A549 (cell line): Measurements from ENCODE around the gene UNC13D. TPM values are rescaled to one million over a fixed set of nuclear protein-coding genes. Genes with fewer than 3 reads are reported as not detected.

Source experiments
- ATAC-seq, 2 experiments: fragments of 200-7000 bp in 1 of 2; fragments of >200 bp in 1 of 2; cut with Nextera tagmentation in 1 of 2; cut with Tn5 transposase in 1 of 2; 3 replicates each; pipeline versions ENCODE4 v1.8.0 to v1.9.1; 2018 to 2020; ENCODE audit warnings: mild to moderate bottlenecking in 1 of 2, moderate library complexity in 1 of 2
- CTCF ChIA-PET: fragments of 300-600 bp; sonication (Branson Sonifier 250); formaldehyde crosslinking; extraction: SDS; loops from one replicate; lab custom pipeline; 2021; ENCODE audit warnings: antibody characterized with exemption, inconsistent platforms; lab: Yijun Ruan, JAX
- POLR2A ChIA-PET: fragments of 350-600 bp; formaldehyde crosslinking; extraction: SDS; loops from one replicate; lab custom pipeline; 2021; ENCODE audit warnings: antibody characterized with exemption, inconsistent platforms; lab: Yijun Ruan, JAX
- DNase-seq, 2 experiments: peaks; one replicate each; pipeline versions ENCODE4 v3.0.0 to v3.0.0-alpha.2; 2011 to 2016; ENCODE audit warnings: low read depth in 1 of 2, low spot score in 1 of 2
- FAIRE-seq: peaks from 2 replicates; lab custom pipeline; 2011; peaks lifted over from hg19 to GRCh38; lab: Jason Lieb, UNC
- H3K27ac ChIP-seq, 2 experiments: fragments of >200 bp; sonication (Bioruptor Twin); formaldehyde crosslinking; 3 replicates each; pipeline ENCODE4 v1.5.1; 2016 to 2017
- H3K4me1 ChIP-seq: fragments of >200 bp; sonication (Bioruptor Twin); formaldehyde crosslinking; 3 replicates; pipeline ENCODE4 v1.6.1; 2016
- H3K4me2 ChIP-seq: fragments of >200 bp; sonication (Bioruptor Twin); formaldehyde crosslinking; 3 replicates; pipeline ENCODE4 v1.6.1; 2016
- H3K4me3 ChIP-seq: fragments of >200 bp; sonication (Bioruptor Twin); formaldehyde crosslinking; 3 replicates; pipeline ENCODE4 v1.5.1; 2016
- H3K9me3 ChIP-seq: fragments of >200 bp; sonication (Bioruptor Twin); formaldehyde crosslinking; 3 replicates; pipeline ENCODE4 v1.6.1; 2016
- CEBPB ChIP-seq, 2 experiments: fragments of >200 bp in 1 of 2; sonication (Bioruptor Twin) in 1 of 2; formaldehyde crosslinking in 1 of 2; IDR thresholded peaks; 2 replicates each; pipeline ENCODE4 v1.6.1; 2012 to 2016
- FOSB ChIP-seq: fragments of 250-450 bp; sonication (Bioruptor Pico); IDR thresholded peaks from 2 replicates; pipeline ENCODE4 v1.5.0; 2020; ENCODE audit warnings: mild to moderate bottlenecking, moderate library complexity
- FOXS1 ChIP-seq: fragments of 250-450 bp; sonication (Bioruptor Pico); IDR thresholded peaks from 2 replicates; pipeline ENCODE4 v1.5.0; 2020; ENCODE audit warnings: mild to moderate bottlenecking, moderate library complexity
- GATA3 ChIP-seq: IDR thresholded peaks from 2 replicates; pipeline ENCODE4 v1.6.1; 2012; ENCODE audit warnings: borderline replicate concordance
- HOXB13 ChIP-seq: fragments of 250-450 bp; sonication (Bioruptor Pico); IDR thresholded peaks from 2 replicates; pipeline ENCODE4 v1.5.0; 2020; ENCODE audit warnings: low read depth, mild to moderate bottlenecking, moderate library complexity
- KDM1A ChIP-seq: fragments of 200-600 bp; sonication (generic); IDR thresholded peaks from 2 replicates; pipeline ENCODE4 v1.6.1; 2016; ENCODE audit warnings: low read depth, mild to moderate bottlenecking
- RFX5 ChIP-seq: fragments of 450-650 bp; IDR thresholded peaks from 2 replicates; pipeline ENCODE4 v1.7.1; 2014; ENCODE audit warnings: antibody characterized with exemption, mild to moderate bottlenecking, moderate library complexity
- TFCP2L1 ChIP-seq: fragments of 250-450 bp; sonication (Bioruptor Pico); IDR thresholded peaks from 2 replicates; pipeline ENCODE4 v1.5.0; 2021; ENCODE audit warnings: mild to moderate bottlenecking
- ZFP36 ChIP-seq: fragments of 450-650 bp; IDR thresholded peaks from 2 replicates; pipeline ENCODE4 v1.6.1; 2014; ENCODE audit warnings: borderline replicate concordance; ENCODE audit not compliant: partially characterized antibody
- ZNF302 ChIP-seq: fragments of 250-450 bp; sonication (Bioruptor Pico); IDR thresholded peaks from 2 replicates; pipeline ENCODE4 v1.9.0; 2021; ENCODE audit warnings: inconsistent platforms, mild to moderate bottlenecking, moderate library complexity
- ZSCAN20 ChIP-seq: fragments of 250-450 bp; sonication (Bioruptor Pico); IDR thresholded peaks from 2 replicates; pipeline ENCODE4 v1.8.0; 2022; ENCODE audit warnings: mild to moderate bottlenecking, moderate library complexity
- WGBS: methylation state at CpG from one replicate; pipeline ENCODE4 v1.1.6; 2017; ENCODE audit errors: missing lambda C conversion rate; 5-methylcytosine and 5-hydroxymethylcytosine counted together
- polyA plus RNA-seq, 4 experiments: library from polyadenylated mRNA; depleted of rRNA in 3 of 4; stranded (reverse); fragments of >200 nt; fragmentation: RNase III in 1 of 4; extraction: RNeasy Plus Mini Kit Qiagen cat#74134 plus additional on column Dnase treatment in 1 of 4; gene quantifications; 2 replicates in 3 of 4; 3 replicates in 1 of 4; pipeline ENCODE4 v1.2.3, GENCODE V29; 2011 to 2017
- TF ChIP-seq, protein P1 (sequence below): IDR thresholded peaks from 2 replicates; pipeline ENCODE4 v1.6.1; 2012
- TF ChIP-seq, protein P2 (sequence below): fragments of >200 bp; sonication (Bioruptor Twin); formaldehyde crosslinking; IDR thresholded peaks from 3 replicates; pipeline ENCODE4 v1.5.1; 2016

The UNC13D gene
- polyA plus RNA-seq, 2 of the 4 experiments (the other 2 are of a cell fraction): 1.6 to 3.5 TPM

DNA sequence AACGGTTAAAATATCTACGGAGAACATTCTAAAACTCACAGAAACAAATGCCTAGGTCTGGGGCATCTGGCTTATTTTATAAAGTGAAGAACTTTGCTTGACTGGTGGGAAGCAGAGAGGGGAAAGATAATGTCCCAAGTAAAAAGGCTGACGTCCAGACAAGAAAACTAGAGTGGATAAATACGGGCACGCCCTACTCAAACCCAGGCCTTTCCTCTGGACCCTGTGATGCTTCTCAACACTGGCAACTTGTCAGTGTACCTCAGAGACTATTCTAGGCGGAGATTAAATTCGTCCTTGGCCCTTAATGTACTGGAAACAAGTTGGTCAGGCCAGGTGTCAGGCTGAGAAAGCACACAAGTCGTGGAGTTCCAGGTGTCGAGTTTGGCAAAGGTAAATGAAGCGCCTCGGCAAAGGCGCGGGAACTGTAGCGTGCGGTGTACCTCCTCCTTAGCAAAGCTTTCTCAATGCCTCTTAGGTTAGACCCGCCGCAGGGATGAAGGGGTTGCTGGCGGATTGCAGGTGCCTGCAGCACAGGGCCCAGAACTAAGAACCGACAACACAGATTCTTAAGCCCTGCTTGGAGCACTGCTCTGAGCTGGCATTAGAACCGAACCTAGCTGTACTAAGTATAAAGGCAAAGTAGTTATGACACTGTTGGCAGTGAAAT, 60.3 kb downstream of the UNC13D start:
- Histone ChIP-seq H3K4me1 (peaks cover 39% of the 10 kb centered on the region), H3K27ac (peak overlapping the region; percentile 96 to 97), H3K9me3 (no peaks in the 10 kb centered on the region), H3K4me3 (peak overlapping the region; percentile 33), H3K4me2 (peak overlapping the region; percentile 82)
- FAIRE-seq: no peak
- WGBS: 56% methylated on average over 20 of the region's 20 CpGs
- ChIA-PET POLR2A (interaction anchor here (1.0 to 3.7 kb wide), 4 partner anchors 9 to 112 kb away, joined by 3 to 17 read pairs (median 8); partner anchors contain the start of gene WBP2), CTCF (interaction anchor here (0.6 to 5.8 kb wide), 35 partner anchors 8 to 372 kb away, joined by 3 to 72 read pairs (median 5); partner anchors contain the start of genes GALK1, TRIM47, TRIM65 and UNC13D)
- ATAC-seq: peak; percentile 7 to 14; a peak in 5 of 6 replicates
- no peak for DNase-seq
- no peak for TF ChIP-seq ZNF302
- TF ChIP-seq, protein P1, sequence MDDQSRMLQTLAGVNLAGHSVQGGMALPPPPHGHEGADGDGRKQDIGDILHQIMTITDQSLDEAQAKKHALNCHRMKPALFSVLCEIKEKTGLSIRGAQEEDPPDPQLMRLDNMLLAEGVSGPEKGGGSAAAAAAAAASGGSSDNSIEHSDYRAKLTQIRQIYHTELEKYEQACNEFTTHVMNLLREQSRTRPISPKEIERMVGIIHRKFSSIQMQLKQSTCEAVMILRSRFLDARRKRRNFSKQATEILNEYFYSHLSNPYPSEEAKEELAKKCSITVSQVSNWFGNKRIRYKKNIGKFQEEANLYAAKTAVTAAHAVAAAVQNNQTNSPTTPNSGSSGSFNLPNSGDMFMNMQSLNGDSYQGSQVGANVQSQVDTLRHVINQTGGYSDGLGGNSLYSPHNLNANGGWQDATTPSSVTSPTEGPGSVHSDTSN: no peak; the same call in 1 of the 2 replicates
- TF ChIP-seq TFCP2L1 (CRISPR knock-in tag): 0 out of 2 replicates have a peak, but pooled peaks have one; percentile 16
- no peak for TF ChIP-seq GATA3
- TF ChIP-seq KDM1A: no peak
- TF ChIP-seq FOXS1: no peak

DNA sequence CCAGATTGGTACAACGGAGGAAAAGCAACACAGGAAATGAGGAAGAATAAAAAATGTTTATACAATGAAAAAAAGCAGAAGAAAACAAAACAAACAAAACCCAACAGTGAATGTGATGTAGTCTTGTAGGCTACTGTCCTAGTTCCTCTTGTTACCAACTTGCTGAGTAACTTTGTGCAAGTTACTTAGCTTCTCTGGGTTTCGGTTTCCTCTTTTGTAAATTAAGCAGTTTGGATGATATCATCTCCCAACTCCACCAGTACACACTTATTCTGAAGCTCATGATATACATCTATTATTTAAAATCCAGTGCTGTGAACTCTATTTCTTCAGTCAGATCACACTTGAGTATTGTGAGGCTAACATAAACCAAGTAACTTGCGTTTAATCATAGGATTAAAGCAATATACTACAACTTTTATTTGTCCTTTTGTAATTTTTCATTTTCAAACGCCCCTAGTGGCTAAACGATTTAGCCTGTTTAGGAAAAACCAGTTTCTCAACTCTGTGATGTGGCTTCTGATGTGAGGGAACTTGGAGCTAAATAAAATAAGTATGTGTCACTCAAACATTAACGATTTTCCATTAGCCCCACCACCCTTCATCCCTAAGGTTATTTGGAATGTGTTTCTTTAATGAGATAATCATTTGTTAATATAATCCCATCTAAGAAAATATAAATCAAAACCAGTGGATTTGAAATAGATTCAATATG, 61.0 kb downstream of the UNC13D start:
- H3K4me1 ChIP-seq: peaks cover 39% of the 10 kb centered on the region
- peak overlapping the region; percentile 96 to 97 for H3K27ac ChIP-seq
- TF ChIP-seq ZFP36: peak; percentile 61
- TF ChIP-seq, protein P2, sequence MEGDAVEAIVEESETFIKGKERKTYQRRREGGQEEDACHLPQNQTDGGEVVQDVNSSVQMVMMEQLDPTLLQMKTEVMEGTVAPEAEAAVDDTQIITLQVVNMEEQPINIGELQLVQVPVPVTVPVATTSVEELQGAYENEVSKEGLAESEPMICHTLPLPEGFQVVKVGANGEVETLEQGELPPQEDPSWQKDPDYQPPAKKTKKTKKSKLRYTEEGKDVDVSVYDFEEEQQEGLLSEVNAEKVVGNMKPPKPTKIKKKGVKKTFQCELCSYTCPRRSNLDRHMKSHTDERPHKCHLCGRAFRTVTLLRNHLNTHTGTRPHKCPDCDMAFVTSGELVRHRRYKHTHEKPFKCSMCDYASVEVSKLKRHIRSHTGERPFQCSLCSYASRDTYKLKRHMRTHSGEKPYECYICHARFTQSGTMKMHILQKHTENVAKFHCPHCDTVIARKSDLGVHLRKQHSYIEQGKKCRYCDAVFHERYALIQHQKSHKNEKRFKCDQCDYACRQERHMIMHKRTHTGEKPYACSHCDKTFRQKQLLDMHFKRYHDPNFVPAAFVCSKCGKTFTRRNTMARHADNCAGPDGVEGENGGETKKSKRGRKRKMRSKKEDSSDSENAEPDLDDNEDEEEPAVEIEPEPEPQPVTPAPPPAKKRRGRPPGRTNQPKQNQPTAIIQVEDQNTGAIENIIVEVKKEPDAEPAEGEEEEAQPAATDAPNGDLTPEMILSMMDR: peak; percentile 79
- TF ChIP-seq CEBPB (IDR thresholded peaks at IDR 0.05): peak in 1 of 2 experiments; percentile 47; a peak in 1 of 4 replicates
- TF ChIP-seq HOXB13 (CRISPR knock-in tag): no peak
- DNase-seq (peak in 1 of 2 experiments; percentile 59), FAIRE-seq (no peak), ATAC-seq (no peak)
- POLR2A ChIA-PET: interaction anchor here (2.2 to 3.7 kb wide), 2 partner anchors 8 to 72 kb away, joined by 10 to 17 read pairs; partner anchors contain the start of gene WBP2
- 8% methylated on average over 6 of the region's 6 CpGs for WGBS
- CTCF ChIA-PET: interaction anchor here (0.6 to 5.8 kb wide), 37 partner anchors 9 to 371 kb away, joined by 3 to 72 read pairs (median 5); partner anchors contain the start of genes GALK1, TRIM47, TRIM65 and UNC13D
- H3K4me2 ChIP-seq: peak overlapping the region; percentile 82
- no peaks in the 10 kb centered on the region for H3K9me3 ChIP-seq
- no peak overlapping the region for H3K4me3 ChIP-seq

DNA sequence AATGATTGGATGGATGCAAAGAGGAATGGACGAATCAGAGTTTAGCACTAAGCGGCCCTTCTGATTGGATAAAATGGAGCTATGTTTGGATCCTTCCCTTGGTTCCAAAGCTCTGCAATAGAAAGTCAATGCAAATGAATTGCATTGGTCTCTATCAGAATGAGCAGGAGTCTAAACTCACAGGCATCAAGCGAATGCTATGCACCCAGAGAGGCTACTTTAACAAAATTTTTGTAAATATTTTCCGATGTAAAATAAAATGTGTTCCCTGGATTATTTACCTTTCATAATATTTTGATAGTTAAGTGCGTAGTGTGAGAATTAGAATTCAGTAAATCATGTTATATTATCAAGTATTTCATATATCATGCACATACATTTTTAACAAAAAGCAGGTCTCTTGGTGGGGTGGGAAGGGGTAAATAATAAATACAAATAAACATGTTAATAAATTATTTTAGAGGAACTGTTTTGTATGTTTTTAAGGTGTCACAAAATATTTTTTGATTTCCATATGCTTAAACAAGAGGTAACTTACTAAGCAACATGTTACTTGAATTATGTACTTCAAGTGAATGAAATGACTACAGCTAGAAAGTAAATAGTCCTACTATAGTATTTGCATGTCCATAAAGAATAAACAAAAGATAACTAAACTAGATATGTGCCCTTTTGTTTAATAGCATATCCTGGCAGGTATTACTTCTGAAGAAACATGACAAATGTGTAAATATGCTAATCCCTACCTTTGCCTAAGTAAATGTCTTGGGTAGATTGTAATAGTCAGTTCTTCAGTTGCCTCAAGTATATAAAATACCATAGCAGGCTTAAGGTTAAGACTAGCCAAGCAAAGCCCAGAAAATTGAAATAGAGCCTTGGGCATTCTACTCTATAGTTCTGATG, 64.0 kb downstream of the UNC13D start:
- Histone ChIP-seq H3K4me2 (peak overlapping the region; percentile 69), H3K4me3 (peak overlapping the region; percentile 1; the same call in 1 of the 3 replicates), H3K9me3 (no peaks in the 10 kb centered on the region), H3K4me1 (peaks cover 41% of the 10 kb centered on the region), H3K27ac (peak overlapping the region; percentile 63 to 78)
- TF ChIP-seq FOSB (CRISPR knock-in tag) (no peak), TFCP2L1 (CRISPR knock-in tag) (no peak), RFX5 (0 out of 2 replicates have a peak, but pooled peaks have one; percentile 7), ZSCAN20 (CRISPR knock-in tag) (0 out of 2 replicates have a peak, but pooled peaks have one; percentile 71)
- ChIA-PET CTCF (interaction anchor here (0.6 to 9.7 kb wide), 9 partner anchors 17 to 602 kb away, joined by 3 to 131 read pairs (median 3); partner anchors contain the start of genes GALK1 and TRIM47), POLR2A (interaction anchor here (0.5 to 2.0 kb wide), 73 partner anchors 9 to 491 kb away, joined by 3 to 73 read pairs (median 5); partner anchors contain the start of genes GALK1, GRB2, ITGB4 and LLGL2)
- 18% methylated on average over 5 of the region's 5 CpGs for WGBS
- DNase-seq (no peak), ATAC-seq (no peak; a peak in 1 of 6 replicates), FAIRE-seq (no peak)
